ENCODE measurements around the gene SDK1. TPM values are rescaled to one million over a fixed set of nuclear protein-coding genes. Genes with fewer than 3 reads are reported as not detected.

Gene SDK1
- total and polyA plus RNA-seq, 8 donors, result 1.6 to 11.2 (median 6.6) TPM

DNA sequence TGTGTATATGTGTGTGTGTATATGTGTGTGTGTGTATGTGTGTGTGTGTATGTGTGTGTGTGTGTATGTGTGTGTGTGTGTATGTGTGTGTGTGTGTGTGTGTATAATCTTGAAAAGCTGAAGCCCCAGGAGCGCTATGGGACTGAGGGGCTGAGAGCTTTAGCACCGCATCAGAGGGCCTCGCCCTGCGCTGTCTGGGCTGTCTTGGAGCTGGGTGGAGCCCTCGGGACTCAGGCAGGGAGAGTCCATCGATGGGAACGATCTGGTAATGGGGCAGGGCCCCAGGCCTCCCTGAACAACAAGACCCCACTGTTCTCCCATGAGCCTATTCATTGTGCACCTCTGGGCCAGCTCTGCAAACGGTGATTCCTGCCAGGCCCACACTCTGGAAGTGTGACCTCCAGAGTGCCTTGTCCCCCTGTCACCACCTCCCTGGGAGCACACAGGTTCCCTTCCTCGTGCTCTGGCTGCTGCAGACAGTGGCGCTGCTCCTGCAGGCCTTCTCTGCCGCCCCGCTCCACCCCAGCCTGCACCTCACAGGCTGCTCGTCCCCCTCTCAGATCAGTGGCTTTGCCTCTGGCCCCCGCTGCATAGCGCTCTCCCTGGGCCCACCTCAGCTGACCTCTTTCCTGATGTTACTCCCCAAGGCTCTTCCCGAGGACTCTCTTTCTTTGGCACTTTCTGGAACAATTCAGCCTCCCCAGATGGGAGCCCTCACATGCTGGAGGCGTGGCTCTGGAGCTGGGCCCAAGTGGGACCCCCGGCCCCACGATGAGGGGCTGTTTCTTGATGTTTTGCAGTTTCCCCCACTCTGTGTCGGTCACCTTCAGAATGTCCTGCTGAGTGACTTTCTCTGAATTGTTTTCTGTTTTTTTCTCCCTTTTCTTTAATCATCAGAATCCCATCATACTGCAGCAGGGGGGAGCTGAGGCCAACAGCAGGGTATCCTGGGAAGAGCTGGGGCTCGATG, 838.9 kb downstream of the SDK1 start:
- no peak for DNase-seq
- 70 to 81% (median 78%) methylated on average over 20 to 21 of the region's 21 CpGs for WGBS, 5 donors
- H3K27ac ChIP-seq, result no peak overlapping the region
- no peaks in the 10 kb centered on the region for H3K9me3 ChIP-seq
- peaks cover 0 to 23% (median 0%) of the 10 kb centered on the region in 3 donors for H3K27me3 ChIP-seq
- H3K4me3 ChIP-seq, result no peak overlapping the region
- peaks cover 0 to 10% (median 4%) of the 10 kb centered on the region in 4 donors for H3K4me1 ChIP-seq
- no peak for TF ChIP-seq EP300 (IDR thresholded peaks at IDR 0.05)
- TF ChIP-seq POLR2AphosphoS5 (IDR thresholded peaks at IDR 0.05), result no peak
- no peak for TF ChIP-seq POLR2A (IDR thresholded peaks at IDR 0.05)
- TF ChIP-seq, protein P1, sequence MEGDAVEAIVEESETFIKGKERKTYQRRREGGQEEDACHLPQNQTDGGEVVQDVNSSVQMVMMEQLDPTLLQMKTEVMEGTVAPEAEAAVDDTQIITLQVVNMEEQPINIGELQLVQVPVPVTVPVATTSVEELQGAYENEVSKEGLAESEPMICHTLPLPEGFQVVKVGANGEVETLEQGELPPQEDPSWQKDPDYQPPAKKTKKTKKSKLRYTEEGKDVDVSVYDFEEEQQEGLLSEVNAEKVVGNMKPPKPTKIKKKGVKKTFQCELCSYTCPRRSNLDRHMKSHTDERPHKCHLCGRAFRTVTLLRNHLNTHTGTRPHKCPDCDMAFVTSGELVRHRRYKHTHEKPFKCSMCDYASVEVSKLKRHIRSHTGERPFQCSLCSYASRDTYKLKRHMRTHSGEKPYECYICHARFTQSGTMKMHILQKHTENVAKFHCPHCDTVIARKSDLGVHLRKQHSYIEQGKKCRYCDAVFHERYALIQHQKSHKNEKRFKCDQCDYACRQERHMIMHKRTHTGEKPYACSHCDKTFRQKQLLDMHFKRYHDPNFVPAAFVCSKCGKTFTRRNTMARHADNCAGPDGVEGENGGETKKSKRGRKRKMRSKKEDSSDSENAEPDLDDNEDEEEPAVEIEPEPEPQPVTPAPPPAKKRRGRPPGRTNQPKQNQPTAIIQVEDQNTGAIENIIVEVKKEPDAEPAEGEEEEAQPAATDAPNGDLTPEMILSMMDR (IDR thresholded peaks at IDR 0.05), result no peak
- no peaks in the 10 kb centered on the region for H3K36me3 ChIP-seq
- intact Hi-C loops (cut with DNase I; ENCODE audit: low total_unique reads), result no loop called here

GRCh38 chr7:4140933-4141332, 839.9 kb downstream of the SDK1 start:
- intact Hi-C loops (cut with DNase I; ENCODE audit: low total_unique reads), result no loop called here
- TF ChIP-seq POLR2AphosphoS5 (IDR thresholded peaks at IDR 0.05) (no peak), POLR2A (IDR thresholded peaks at IDR 0.05) (no peak), EP300 (IDR thresholded peaks at IDR 0.05) (no peak)
- TF ChIP-seq, protein P1 (IDR thresholded peaks at IDR 0.05), result no peak
- Histone ChIP-seq H3K27me3 (peaks cover 0 to 23% (median 0%) of the 10 kb centered on the region in 3 donors), H3K36me3 (no peaks in the 10 kb centered on the region), H3K4me3 (no peak overlapping the region), H3K4me1 (peaks cover 0 to 12% (median 5%) of the 10 kb centered on the region in 4 donors), H3K27ac (no peak overlapping the region), H3K9me3 (no peaks in the 10 kb centered on the region)
- WGBS, 5 donors, result 66 to 87% (median 80%) methylated on average over 5 of the region's 5 CpGs
- DNase-seq, result no peak

- Histone ChIP-seq H3K4me3 (no peak overlapping the region), H3K9me3 (no peaks in the 10 kb centered on the region), H3K27me3 (peaks cover 0 to 23% (median 0%) of the 10 kb centered on the region in 3 donors), H3K36me3 (peaks cover 0 to 3% (median 0%) of the 10 kb centered on the region in 4 donors), H3K27ac (no peak overlapping the region), H3K4me1 (peaks cover 0 to 12% (median 5%) of the 10 kb centered on the region in 4 donors)
- DNase-seq, result no peak
- 77 to 92% (median 87%) methylated on average over 7 of the region's 7 CpGs for WGBS, 5 donors
- intact Hi-C loops (cut with DNase I; ENCODE audit: low total_unique reads), result no loop called here
- TF ChIP-seq POLR2A (IDR thresholded peaks at IDR 0.05), result no peak
- TF ChIP-seq EP300 (IDR thresholded peaks at IDR 0.05), result no peak
- no peak for TF ChIP-seq POLR2AphosphoS5 (IDR thresholded peaks at IDR 0.05)
- TF ChIP-seq, protein P1 (IDR thresholded peaks at IDR 0.05), result no peak
These were observed 842.0 kb downstream of the SDK1 start for GRCh38 chr7:4143006-4143405.

GRCh38 chr7:4143511-4144171, 842.6 kb downstream of the SDK1 start:
- Histone ChIP-seq H3K27ac (no peak overlapping the region), H3K9me3 (no peaks in the 10 kb centered on the region), H3K27me3 (peaks cover 0 to 23% (median 0%) of the 10 kb centered on the region in 3 donors), H3K4me3 (no peak overlapping the region), H3K4me1 (peaks cover 0 to 12% (median 5%) of the 10 kb centered on the region in 4 donors), H3K36me3 (peaks cover 0 to 8% (median 0%) of the 10 kb centered on the region in 4 donors)
- intact Hi-C loops (cut with DNase I; ENCODE audit: low total_unique reads), result no loop called here
- no peak for DNase-seq
- TF ChIP-seq POLR2A (IDR thresholded peaks at IDR 0.05), result no peak
- TF ChIP-seq EP300 (IDR thresholded peaks at IDR 0.05), result no peak
- no peak for TF ChIP-seq POLR2AphosphoS5 (IDR thresholded peaks at IDR 0.05)
- WGBS, 5 donors, result 79 to 95% (median 88%) methylated on average over 13 to 27 of the region's 27 CpGs
